ENCODE results near the gene CARD10. TPM values are rescaled to one million over a fixed set of nuclear protein-coding genes. Genes with fewer than 3 reads are reported as not detected.

The CARD10 gene
- total and polyA plus RNA-seq, 2 of the 13 experiments (the other 11 are each of a cell fraction or from before 2014, with no cell fraction given), result 35.2 to 55.8 TPM

- TF ChIP-seq ZSCAN22 (CRISPR knock-in tag; IDR thresholded peaks at IDR 0.05), result no peak
- no peak for TF ChIP-seq ATM (IDR thresholded peaks at IDR 0.05; ENCODE audit: borderline replicate concordance)
- TF ChIP-seq ZSCAN21 (CRISPR knock-in tag; IDR thresholded peaks at IDR 0.05; ENCODE audit: borderline replicate concordance), result no peak
- no peak for TF ChIP-seq RFX1 (IDR thresholded peaks at IDR 0.05)
- TF ChIP-seq ZNF281 (CRISPR knock-in tag; IDR thresholded peaks at IDR 0.05; ENCODE audit: borderline replicate concordance), result no peak
- no peak for TF ChIP-seq THRA (CRISPR knock-in tag; IDR thresholded peaks at IDR 0.05; ENCODE audit: borderline replicate concordance)
- TF ChIP-seq TFDP2 (CRISPR knock-in tag; IDR thresholded peaks at IDR 0.05), result 0 out of 2 replicates have a peak, but pooled peaks have one; percentile 15
- no peak for TF ChIP-seq ZNF780A (CRISPR knock-in tag; IDR thresholded peaks at IDR 0.05)
- TF ChIP-seq PLSCR1 (CRISPR knock-in tag; IDR thresholded peaks at IDR 0.05; ENCODE audit: borderline replicate concordance), result no peak
- no peak for TF ChIP-seq ZNF782 (CRISPR knock-in tag; IDR thresholded peaks at IDR 0.05; ENCODE audit: borderline replicate concordance)
- no peak for TF ChIP-seq NFRKB (IDR thresholded peaks at IDR 0.05)
- TF ChIP-seq NCOA2 (CRISPR knock-in tag; IDR thresholded peaks at IDR 0.05), result no peak
- TF ChIP-seq ZNF253 (CRISPR knock-in tag; IDR thresholded peaks at IDR 0.05; ENCODE audit: borderline replicate concordance), result no peak
- 0 out of 2 replicates have a peak, but pooled peaks have one; percentile 10 for TF ChIP-seq ZNF331 (CRISPR knock-in tag; IDR thresholded peaks at IDR 0.05)
- no peak for TF ChIP-seq ZNF567 (CRISPR knock-in tag; IDR thresholded peaks at IDR 0.05; ENCODE audit: borderline replicate concordance)
- no peak for TF ChIP-seq ZNF362 (CRISPR knock-in tag; IDR thresholded peaks at IDR 0.05; ENCODE audit: borderline replicate concordance)
- no peak for TF ChIP-seq ZNF597 (CRISPR knock-in tag; IDR thresholded peaks at IDR 0.05)
- TF ChIP-seq GZF1 (CRISPR knock-in tag; IDR thresholded peaks at IDR 0.05), result no peak
- peak; percentile 51; the same call in 1 of the 2 replicates for TF ChIP-seq FOXO1 (CRISPR knock-in tag; IDR thresholded peaks at IDR 0.05)
These were observed 27.4 kb upstream of the CARD10 start (continued) for GRCh38 chr22:37546437-37547250.

All from HepG2 (cell line).